Sigmoid colon (tissue), 4 donors: ENCODE results near the gene ADGRF1.

Experiments
- CTCF ChIP-seq, 4 experiments: fragments of 450-650 bp in 3 of 4; fragments of 200-600 bp in 1 of 4; IDR thresholded peaks; one replicate each; pipeline ENCODE4 v1.5.1; 2016 to 2019; ENCODE audit warnings: antibody characterized with exemption in 4 of 4, mild to moderate bottlenecking in 3 of 4, moderate library complexity in 2 of 4
- EP300 ChIP-seq, 4 donors: sonication (generic); formaldehyde crosslinking; IDR thresholded peaks; one replicate each; pipeline ENCODE4 v1.6.1; 2017; ENCODE audit warnings: antibody characterized with exemption in 4 of 4
- POLR2A ChIP-seq, 2 donors: fragments of 450-650 bp; IDR thresholded peaks; one replicate each; pipeline ENCODE4 v1.6.1; 2016; ENCODE audit warnings: antibody characterized with exemption in 2 of 2, mild to moderate bottlenecking in 2 of 2, moderate library complexity in 2 of 2
- POLR2AphosphoS5 ChIP-seq, 4 donors: sonication (generic); formaldehyde crosslinking; IDR thresholded peaks; one replicate each; pipeline ENCODE4 v1.6.1; 2017; ENCODE audit warnings: antibody characterized with exemption in 4 of 4

GRCh38 chr6:46998436-46999017 lies 43.6 kb downstream of the ADGRF1 start:
- TF ChIP-seq EP300 (IDR thresholded peaks at IDR 0.05) (no peak), CTCF (IDR thresholded peaks at IDR 0.05) (no peak), POLR2A (IDR thresholded peaks at IDR 0.05) (no peak), POLR2AphosphoS5 (IDR thresholded peaks at IDR 0.05) (no peak)
